ENCODE results near the gene PNPLA8.

Gene PNPLA8

DNA sequence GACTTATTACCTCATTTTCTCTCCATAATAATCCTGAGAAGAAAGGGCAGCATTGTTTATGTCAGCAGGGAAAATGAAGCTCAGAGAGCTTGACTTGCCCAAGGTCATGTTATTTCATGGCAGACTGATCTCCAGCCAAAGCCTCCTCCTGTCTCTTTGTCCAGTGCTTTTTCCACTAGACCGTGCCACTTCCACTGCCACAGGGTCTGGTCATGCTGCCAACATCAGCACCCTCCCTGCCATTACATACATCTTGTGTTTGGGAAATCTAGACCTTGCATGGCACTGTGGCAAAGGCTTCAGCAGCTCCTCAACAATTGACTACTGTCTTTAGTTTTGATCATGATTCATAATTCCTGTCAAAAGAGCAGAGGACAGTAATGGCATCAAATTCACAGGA, 94.8 kb downstream of the PNPLA8 start:
- H3K9me2 ChIP-seq (replicated peaks; ENCODE audit: insufficient read depth, low read length), result no peaks in the 10 kb centered on the region
- no peaks in the 10 kb centered on the region for H3K36me3 ChIP-seq (ENCODE audit: low read length)
- H3K4me2 ChIP-seq (ENCODE audit: low read depth, low read length, poor library complexity, severe bottlenecking), result no peak overlapping the region
- no peak overlapping the region for H3K4me3 ChIP-seq (ENCODE audit: insufficient read depth, low read length, poor library complexity, severe bottlenecking)
- no peaks in the 10 kb centered on the region for H3K27me3 ChIP-seq (ENCODE audit: low read length)
- H2AFZ ChIP-seq (ENCODE audit: low read depth, low read length, severe bottlenecking), result no peak overlapping the region
- TF ChIP-seq, protein P1, sequence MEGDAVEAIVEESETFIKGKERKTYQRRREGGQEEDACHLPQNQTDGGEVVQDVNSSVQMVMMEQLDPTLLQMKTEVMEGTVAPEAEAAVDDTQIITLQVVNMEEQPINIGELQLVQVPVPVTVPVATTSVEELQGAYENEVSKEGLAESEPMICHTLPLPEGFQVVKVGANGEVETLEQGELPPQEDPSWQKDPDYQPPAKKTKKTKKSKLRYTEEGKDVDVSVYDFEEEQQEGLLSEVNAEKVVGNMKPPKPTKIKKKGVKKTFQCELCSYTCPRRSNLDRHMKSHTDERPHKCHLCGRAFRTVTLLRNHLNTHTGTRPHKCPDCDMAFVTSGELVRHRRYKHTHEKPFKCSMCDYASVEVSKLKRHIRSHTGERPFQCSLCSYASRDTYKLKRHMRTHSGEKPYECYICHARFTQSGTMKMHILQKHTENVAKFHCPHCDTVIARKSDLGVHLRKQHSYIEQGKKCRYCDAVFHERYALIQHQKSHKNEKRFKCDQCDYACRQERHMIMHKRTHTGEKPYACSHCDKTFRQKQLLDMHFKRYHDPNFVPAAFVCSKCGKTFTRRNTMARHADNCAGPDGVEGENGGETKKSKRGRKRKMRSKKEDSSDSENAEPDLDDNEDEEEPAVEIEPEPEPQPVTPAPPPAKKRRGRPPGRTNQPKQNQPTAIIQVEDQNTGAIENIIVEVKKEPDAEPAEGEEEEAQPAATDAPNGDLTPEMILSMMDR (IDR thresholded peaks at IDR 0.05; ENCODE audit: insufficient read depth, low read length, poor library complexity, severe bottlenecking), result no peak
- no peak for TF ChIP-seq EZH2phosphoT487 (conservative IDR thresholded peaks at IDR 0.05; ENCODE audit: low read length)
- no peaks in the 10 kb centered on the region for H3K79me2 ChIP-seq (ENCODE audit: insufficient read depth, low read length)
- no peaks in the 10 kb centered on the region for H3F3A ChIP-seq (ENCODE audit: insufficient read depth)
- no peaks in the 10 kb centered on the region for H3K9me3 ChIP-seq (ENCODE audit: insufficient read depth, low read length)
- H4K20me1 ChIP-seq (ENCODE audit: low read depth, low read length), result no peaks in the 10 kb centered on the region
- H3K27ac ChIP-seq (ENCODE audit: low read depth, low read length), result no peak overlapping the region
- H3K9ac ChIP-seq (ENCODE audit: low read length), result no peak overlapping the region

DNA sequence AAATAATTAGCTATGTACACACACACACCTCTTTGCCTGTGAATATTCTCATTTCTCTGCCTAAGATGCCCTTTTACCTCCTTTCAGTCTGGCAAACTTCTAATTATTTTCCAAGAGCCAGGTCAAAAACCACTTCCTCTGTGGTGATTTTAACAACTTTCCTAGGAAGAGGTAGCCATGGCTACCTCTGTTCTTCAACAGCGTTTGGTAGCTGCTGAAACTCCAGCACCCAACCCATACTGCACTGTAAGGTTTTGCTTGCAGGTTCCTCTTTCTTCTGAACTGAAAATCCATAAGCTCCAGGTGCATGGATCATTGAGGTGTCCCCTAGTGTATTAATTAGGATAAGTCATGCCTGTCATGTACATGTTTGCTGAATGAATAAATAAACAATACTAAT, 95.3 kb downstream of the PNPLA8 start:
- Histone ChIP-seq H4K20me1 (ENCODE audit: low read depth, low read length) (no peaks in the 10 kb centered on the region), H3K4me3 (ENCODE audit: insufficient read depth, low read length, poor library complexity, severe bottlenecking) (no peak overlapping the region), H3K27me3 (ENCODE audit: low read length) (no peaks in the 10 kb centered on the region), H3K36me3 (ENCODE audit: low read length) (no peaks in the 10 kb centered on the region), H3F3A (ENCODE audit: insufficient read depth) (no peaks in the 10 kb centered on the region), H3K9me2 (replicated peaks; ENCODE audit: insufficient read depth, low read length) (no peaks in the 10 kb centered on the region), H3K4me2 (ENCODE audit: low read depth, low read length, poor library complexity, severe bottlenecking) (no peak overlapping the region), H3K9ac (ENCODE audit: low read length) (no peak overlapping the region), H2AFZ (ENCODE audit: low read depth, low read length, severe bottlenecking) (no peak overlapping the region), H3K79me2 (ENCODE audit: insufficient read depth, low read length) (no peaks in the 10 kb centered on the region), H3K27ac (ENCODE audit: low read depth, low read length) (no peak overlapping the region), H3K9me3 (ENCODE audit: insufficient read depth, low read length) (no peaks in the 10 kb centered on the region)
- TF ChIP-seq, protein P1 (IDR thresholded peaks at IDR 0.05; ENCODE audit: insufficient read depth, low read length, poor library complexity, severe bottlenecking), result no peak
- no peak for TF ChIP-seq EZH2phosphoT487 (conservative IDR thresholded peaks at IDR 0.05; ENCODE audit: low read length)

DNA sequence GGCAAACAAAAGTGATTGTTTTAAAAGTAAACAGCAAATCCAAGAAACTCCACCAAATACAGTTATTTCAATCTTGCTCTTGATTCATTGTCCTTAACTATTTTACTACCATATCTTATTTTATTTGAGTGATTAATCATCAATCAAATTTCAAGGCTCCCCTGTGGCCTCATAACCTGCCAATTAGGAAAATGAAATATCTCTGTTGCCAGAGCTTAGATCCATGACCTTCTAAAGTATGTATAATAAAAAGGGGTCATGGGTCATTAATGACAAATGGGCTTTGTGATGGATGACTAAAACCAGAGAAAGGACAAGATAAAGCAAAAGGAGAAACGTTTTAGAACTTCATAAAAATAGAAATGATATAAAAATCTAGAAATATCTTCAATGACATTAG, 98.2 kb downstream of the PNPLA8 start:
- Histone ChIP-seq H3K4me3 (ENCODE audit: insufficient read depth, low read length, poor library complexity, severe bottlenecking) (no peak overlapping the region), H3F3A (ENCODE audit: insufficient read depth) (no peaks in the 10 kb centered on the region), H3K36me3 (ENCODE audit: low read length) (no peaks in the 10 kb centered on the region), H3K9me2 (replicated peaks; ENCODE audit: insufficient read depth, low read length) (no peaks in the 10 kb centered on the region), H2AFZ (ENCODE audit: low read depth, low read length, severe bottlenecking) (no peak overlapping the region), H3K79me2 (ENCODE audit: insufficient read depth, low read length) (no peaks in the 10 kb centered on the region), H3K27ac (ENCODE audit: low read depth, low read length) (no peak overlapping the region), H4K20me1 (ENCODE audit: low read depth, low read length) (no peaks in the 10 kb centered on the region), H3K4me2 (ENCODE audit: low read depth, low read length, poor library complexity, severe bottlenecking) (no peak overlapping the region), H3K27me3 (ENCODE audit: low read length) (no peaks in the 10 kb centered on the region), H3K9me3 (ENCODE audit: insufficient read depth, low read length) (no peaks in the 10 kb centered on the region), H3K9ac (ENCODE audit: low read length) (no peak overlapping the region)
- TF ChIP-seq, protein P1 (IDR thresholded peaks at IDR 0.05; ENCODE audit: insufficient read depth, low read length, poor library complexity, severe bottlenecking), result no peak
- no peak for TF ChIP-seq EZH2phosphoT487 (conservative IDR thresholded peaks at IDR 0.05; ENCODE audit: low read length)

All from SU-DHL-6 (cell line).